Medulla oblongata (tissue), 1 donor: ENCODE measurements around the gene SLC18A3.

ENCODE experiments used
- DNase-seq: peaks from one replicate; pipeline ENCODE4 v3.0.0-alpha.2; 2015; ENCODE audit errors: extremely low spot score

SLC18A3 gene

GRCh38 chr10:49596493-49596809, 13.7 kb upstream of the SLC18A3 start:
- no peak for DNase-seq

GRCh38 chr10:49596836-49597235, 13.3 kb upstream of the SLC18A3 start:
- no peak for DNase-seq

GRCh38 chr10:49597426-49598163, 12.5 kb upstream of the SLC18A3 start:
- DNase-seq, result no peak

- DNase-seq, result no peak
Measured at GRCh38 chr10:49598164-49598856, 11.8 kb upstream of the SLC18A3 start.

GRCh38 chr10:49598986-49599385, 11.1 kb upstream of the SLC18A3 start:
- no peak for DNase-seq

GRCh38 chr10:49599546-49599945, 10.6 kb upstream of the SLC18A3 start:
- DNase-seq, result no peak

GRCh38 chr10:49600046-49600445, 10.1 kb upstream of the SLC18A3 start:
- DNase-seq, result no peak

- no peak for DNase-seq
Measured at GRCh38 chr10:49600781-49601400, 9.2 kb upstream of the SLC18A3 start.

GRCh38 chr10:49601857-49602256, 8.3 kb upstream of the SLC18A3 start:
- no peak for DNase-seq

GRCh38 chr10:49602380-49603023, 7.6 kb upstream of the SLC18A3 start:
- DNase-seq, result no peak

GRCh38 chr10:49605216-49605938, 4.7 kb upstream of the SLC18A3 start:
- DNase-seq, result no peak

- DNase-seq, result no peak
Measured at GRCh38 chr10:49605939-49606509, 4.1 kb upstream of the SLC18A3 start.

- peak; percentile 43 for DNase-seq
Measured at GRCh38 chr10:49606981-49607535, 3.1 kb upstream of the SLC18A3 start.

GRCh38 chr10:49608166-49609005, 1.7 kb upstream of the SLC18A3 start:
- no peak for DNase-seq

GRCh38 chr10:49609006-49609282, 1.2 kb upstream of the SLC18A3 start:
- no peak for DNase-seq

- no peak for DNase-seq
Measured at GRCh38 chr10:49609283-49610113, 612 bp upstream of the SLC18A3 start.

GRCh38 chr10:49610458-49611165, 502 bp downstream of the SLC18A3 start:
- DNase-seq, result no peak

- no peak for DNase-seq
Measured at GRCh38 chr10:49611166-49611815, 1.2 kb downstream of the SLC18A3 start.
